ENCODE measurements around the gene HVCN1.

DNA sequence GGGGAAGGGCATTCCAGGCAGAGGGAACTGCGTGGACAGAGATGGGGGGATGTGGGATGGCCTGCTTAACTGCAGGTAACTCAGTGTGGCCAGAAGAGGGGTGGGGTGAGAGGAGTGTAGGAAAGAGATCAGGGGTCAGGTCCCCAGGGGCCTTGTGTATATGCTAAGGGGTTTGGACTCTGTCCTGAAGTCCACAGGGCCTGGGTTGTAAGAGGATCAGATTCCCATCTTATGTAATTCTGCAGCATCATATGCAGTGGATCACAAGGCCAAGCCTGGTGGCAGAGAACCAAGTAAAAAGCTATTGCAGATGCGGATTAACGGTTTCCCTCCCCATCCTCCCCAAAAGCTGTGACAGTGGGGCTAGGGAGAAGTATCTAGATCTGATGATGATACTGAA, 66.3 kb downstream of the HVCN1 start:
- TF ChIP-seq, protein P1, sequence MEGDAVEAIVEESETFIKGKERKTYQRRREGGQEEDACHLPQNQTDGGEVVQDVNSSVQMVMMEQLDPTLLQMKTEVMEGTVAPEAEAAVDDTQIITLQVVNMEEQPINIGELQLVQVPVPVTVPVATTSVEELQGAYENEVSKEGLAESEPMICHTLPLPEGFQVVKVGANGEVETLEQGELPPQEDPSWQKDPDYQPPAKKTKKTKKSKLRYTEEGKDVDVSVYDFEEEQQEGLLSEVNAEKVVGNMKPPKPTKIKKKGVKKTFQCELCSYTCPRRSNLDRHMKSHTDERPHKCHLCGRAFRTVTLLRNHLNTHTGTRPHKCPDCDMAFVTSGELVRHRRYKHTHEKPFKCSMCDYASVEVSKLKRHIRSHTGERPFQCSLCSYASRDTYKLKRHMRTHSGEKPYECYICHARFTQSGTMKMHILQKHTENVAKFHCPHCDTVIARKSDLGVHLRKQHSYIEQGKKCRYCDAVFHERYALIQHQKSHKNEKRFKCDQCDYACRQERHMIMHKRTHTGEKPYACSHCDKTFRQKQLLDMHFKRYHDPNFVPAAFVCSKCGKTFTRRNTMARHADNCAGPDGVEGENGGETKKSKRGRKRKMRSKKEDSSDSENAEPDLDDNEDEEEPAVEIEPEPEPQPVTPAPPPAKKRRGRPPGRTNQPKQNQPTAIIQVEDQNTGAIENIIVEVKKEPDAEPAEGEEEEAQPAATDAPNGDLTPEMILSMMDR (conservative IDR thresholded peaks at IDR 0.05; ENCODE audit: low read length): no peak
- no peak for TF ChIP-seq EZH2phosphoT487 (IDR thresholded peaks at IDR 0.05; ENCODE audit: borderline replicate concordance)
